RKO (cell line): ENCODE data around the gene JAM3.
"Not testable (repeated sequence)": the region's sequence is repeated elsewhere in the genome, so short reads cannot be mapped to it uniquely, and the experiment has no call there.

Source experiments
- DNase-seq: peaks from one replicate; pipeline ENCODE4 v3.0.0-alpha.2; 2016; ENCODE audit warnings: low spot score

JAM3 gene

DNA sequence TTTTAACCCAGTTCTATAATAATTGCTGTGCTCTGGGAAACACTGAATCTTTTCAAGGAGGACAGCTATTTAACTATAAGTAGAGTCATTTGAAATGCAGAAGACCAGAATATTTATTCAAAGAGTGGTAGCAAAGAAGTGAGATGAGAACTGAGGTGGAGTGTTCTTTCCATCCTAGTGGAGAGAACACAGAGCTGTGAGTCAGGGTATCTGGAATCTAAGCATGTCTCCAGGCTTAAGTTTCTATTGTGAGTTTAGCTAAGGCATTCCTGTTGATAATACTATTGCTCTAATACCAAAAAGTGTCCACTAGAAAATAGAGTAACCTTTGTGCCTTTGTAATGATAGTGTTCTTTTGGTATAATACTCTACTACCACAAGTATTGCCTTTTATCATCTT is 32.4 kb downstream of the JAM3 start:
- no peak for DNase-seq

DNA sequence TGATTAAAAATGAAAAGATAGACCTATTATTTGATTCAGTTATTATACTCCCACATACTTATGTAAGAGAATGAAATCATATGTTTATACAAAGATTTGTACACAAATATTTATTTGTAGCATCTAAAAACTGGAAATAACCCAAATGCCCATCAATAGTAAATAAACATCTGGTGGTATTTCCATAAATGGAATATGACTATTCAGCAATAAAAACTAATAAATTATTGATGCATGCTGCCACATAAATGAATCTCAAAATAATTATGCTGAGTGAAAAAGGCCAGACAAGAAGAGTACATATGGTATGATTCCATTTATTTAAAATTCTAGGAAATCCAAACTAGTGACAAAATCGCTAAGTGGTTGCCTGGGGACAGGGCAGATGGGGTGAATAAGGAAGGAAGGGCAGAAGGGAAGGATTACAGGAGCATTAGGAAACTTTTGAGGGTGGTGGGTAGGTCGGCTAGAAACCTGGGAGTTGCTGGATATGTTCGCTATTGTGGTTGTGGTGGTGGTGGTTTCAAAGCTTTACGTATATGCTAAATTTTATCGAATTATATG is 41.5 kb downstream of the JAM3 start:
- DNase-seq, result no peak

DNA sequence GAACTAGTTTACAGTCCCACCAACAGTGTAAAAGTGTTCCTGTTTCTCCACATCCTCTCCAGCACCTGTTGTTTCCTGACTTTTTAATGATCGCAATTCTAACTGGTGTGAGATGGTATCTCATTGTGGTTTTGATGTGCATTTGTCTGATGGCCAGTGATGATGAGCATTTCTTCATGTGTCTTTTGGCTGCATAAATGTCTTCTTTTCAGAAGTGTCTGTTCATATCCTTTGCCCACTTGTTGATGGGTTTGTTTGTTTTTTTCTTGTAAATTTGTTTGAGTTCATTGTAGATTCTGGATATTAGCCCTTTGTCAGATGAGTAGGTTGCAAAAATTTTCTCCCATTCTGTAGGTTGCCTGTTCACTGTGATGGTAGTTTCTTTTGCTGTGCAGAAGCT is 44.9 kb downstream of the JAM3 start:
- not testable (repeated sequence) for DNase-seq

DNA sequence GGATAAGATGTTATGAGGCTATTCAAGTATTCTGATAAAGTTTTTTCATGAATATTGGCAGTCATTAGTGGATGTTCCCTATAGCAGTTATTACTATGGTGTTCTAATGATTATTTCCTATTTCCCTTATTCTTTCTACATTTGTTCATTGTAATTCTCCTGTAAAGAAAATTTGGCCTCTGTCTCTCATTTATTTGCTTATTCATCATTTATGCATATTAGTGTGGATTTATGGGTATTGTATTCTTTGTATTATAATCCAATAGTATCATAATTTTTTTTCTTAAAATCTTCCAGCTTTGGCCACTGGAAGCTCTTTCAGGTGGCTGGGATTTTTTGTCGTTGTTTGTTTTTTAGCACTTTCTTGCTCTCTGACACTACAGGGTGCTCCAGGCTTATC is 47.3 kb downstream of the JAM3 start:
- DNase-seq, result no peak

DNA sequence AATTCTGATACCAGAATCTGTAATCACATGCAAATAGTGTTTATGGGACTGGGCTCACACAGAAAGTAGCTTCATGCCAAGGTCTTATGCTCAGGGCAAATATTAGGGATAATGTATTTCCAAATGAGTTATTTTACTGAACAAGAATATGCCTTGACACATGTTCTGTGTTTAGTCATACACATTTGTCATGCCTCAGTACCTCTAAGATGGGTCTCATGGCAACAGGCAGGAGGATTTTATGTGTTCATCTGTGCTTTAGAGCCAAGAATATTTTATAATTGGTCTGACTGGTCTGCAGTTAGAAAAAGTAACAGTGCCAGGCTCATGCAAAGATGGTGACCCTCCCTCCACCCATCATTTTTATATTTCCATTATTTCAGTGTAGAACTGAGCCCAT is 49.1 kb downstream of the JAM3 start:
- DNase-seq, result no peak

DNA sequence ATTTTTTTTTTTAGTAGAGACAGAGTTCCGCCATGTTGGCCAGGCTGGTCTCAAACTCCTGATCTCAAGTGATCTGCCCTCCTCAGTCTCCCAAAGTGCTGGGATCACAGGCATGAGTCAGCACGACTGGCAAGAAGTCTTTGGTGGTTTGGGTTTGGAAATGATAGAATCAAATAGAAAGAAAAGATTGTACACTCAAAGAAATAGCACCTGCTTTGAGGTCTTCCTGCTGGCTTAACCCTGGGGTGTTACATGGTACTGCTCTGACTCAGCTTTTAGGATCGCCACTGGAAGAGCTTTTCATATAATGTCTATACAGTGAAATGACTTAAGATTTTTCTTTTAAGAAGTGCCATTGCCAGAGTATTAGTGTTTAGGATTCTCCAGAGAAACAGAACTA is 50.2 kb downstream of the JAM3 start:
- no peak for DNase-seq

DNA sequence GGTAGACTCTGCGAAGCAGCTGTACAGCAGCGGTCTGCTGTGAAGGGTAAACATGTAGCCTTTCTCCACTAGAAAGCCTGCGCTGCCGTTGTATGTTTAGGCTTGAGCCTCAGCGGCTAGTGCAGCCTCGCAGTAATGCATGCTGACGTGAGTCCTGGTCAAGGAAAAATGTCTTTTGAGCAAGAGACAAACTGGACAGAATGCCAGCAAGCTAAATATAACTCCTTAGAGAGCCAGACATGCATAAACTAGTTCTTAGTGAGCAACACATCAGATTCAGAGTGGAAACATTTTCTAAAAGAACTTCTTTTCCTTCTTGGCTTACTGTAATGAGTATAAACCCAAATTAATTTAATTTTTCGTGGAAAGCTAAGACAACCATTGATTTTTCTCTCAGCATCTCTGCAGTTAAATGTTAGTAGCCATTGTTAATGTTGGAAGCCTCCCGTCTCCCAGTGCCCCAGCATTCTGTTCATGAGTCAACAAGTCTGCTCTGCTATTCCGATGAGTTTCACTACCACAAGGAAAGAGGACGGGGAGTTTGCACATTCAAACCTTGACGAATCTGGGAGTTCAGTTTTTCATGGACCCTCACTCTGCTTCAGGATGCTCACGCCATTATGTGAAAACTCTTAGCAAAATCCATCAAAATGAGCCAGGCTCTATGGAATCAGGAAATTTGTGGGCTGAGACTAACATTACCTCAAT is 51.4 kb downstream of the JAM3 start:
- DNase-seq, result no peak

DNA sequence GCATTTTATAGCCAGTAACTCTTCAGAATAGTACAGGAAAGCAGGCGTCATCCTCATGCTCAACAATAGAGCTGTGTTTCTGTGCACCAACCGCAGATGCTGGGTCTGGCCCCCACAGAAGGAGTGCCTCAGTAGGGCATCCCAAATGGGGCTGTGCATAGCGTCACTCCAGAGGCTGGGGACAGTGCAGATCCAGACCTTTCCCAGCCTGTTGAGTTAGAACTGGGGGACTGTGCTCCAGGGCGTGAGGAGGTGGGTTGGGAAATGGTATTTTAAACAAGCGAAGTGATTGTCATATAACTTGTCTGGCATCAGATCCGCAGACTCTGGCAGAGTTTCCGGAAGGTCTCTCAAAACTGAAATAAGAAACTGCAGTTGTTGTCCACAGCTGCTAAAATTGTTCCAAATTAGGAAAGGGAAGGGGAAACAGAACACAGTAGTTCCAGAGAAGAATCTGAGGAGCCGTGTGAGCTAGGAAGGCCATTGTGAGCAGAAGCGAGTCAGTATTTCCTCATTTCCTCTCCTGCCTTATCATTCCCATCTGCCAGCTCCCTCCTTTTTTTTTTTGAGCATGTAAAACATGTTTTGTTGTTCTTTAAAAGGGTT is 52.2 kb downstream of the JAM3 start:
- DNase-seq, result no peak

DNA sequence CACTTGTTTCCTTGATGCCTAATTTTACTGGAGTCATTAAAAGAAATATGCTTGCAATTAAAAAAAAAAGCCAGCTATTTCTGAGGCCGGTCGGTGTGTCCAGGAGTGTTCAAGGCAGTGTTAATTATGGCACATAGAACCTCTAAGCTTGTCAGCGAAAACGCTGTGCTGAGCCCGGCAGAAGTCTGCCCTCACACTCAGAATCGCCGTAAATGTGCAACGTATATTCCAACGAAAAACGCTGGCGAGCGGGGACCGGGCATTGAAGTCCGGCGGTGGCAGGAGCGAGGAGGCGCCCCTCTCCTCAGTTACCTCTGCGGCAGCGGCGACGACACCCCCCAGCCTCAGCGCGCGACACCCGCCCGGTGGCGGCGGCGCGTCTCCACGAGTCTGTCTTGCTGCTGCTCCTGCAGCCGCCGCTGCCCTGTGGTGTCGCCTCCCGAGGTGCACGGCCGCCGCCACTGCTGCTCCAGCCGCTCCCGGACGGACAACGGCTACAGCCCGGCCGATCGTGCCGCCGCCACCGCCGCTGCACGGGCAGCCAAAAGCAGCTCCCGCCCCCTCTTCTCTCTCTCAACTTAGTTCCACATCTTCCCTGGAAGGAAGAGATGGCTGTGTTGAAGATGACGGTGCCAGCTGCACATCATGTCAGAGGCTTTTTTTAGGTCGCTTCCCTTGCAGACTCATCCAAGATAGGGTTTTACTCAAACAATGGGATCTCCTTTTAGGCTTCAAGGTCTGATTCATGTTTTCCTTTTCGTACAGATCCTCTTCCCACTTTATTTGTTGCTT is 56.0 kb downstream of the JAM3 start:
- DNase-seq, result no peak

DNA sequence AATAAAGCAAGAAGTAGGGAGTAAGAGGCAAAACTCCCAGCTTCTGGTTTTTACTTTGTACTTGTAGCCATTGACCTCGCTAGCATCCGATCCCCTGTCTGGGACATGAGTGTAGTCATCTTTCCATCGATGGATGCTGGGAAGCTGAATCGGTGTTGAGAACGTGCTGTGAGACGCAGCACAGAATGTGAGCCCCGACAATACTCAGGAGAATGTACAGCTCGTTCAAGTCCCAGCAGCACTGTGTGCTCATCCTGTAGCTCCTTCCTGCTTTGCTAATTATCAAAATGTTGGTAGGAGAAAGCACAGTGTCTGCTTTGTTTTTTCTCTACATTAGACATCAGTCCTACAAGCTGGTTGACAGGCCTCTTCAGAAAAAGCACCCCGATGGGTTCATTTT is 56.6 kb downstream of the JAM3 start:
- DNase-seq, result no peak

DNA sequence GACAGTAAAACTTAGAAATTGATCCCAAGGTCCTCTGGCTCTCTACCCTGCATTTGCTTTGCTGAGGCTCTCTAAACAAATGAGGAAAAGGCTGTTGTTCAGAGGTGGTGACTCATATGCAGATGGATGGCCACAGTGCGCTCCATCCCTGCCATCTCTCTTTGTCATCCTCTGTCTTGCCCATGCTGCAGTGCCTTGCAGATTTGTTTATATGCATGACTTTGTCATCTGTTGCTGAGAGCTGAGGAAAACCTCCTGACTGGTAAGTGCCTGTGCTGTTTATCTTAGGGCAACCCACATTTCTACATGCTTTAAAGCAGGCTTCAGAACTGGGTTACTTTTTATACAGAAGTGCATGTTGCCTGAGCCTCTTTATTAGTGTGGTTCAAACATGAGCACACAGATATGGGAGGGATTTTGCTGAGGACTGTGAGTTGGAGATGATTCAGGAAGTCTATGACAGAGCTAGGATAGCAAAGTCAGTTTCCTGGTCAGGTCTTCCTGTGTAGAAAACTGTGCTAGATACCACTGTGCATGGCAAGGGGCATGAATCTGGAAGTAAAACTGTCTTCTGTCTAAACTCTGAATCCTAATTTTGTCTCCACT is 57.4 kb downstream of the JAM3 start:
- DNase-seq, result peak; percentile 64

DNA sequence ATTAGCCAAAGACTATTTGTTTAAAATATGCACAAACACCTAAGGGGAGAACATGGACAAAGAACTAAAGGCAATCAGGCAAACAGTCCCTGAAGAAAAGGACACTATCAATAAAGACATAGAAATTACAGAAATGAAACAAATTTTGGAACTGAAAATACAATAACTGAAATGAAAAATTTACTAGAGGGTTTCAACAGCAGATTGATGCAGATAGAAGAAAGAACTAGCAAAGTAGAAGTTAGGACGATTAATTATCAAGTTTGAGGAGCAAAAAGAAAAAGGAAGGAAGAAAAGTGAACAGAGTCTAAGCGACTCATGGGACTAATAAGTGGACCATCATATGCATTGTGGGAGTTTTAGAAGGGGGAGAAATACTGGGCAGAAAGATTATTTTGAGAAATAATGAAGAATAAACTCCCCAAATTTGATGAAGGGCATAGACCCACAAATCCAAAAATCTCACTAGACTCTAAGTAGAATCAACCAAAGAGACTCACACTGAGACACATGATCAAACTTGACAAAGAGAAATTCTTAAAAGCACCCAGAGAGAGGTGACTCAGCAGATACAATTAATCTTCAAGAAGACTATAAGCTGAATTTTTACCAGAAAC is 62.9 kb downstream of the JAM3 start:
- no peak for DNase-seq

DNA sequence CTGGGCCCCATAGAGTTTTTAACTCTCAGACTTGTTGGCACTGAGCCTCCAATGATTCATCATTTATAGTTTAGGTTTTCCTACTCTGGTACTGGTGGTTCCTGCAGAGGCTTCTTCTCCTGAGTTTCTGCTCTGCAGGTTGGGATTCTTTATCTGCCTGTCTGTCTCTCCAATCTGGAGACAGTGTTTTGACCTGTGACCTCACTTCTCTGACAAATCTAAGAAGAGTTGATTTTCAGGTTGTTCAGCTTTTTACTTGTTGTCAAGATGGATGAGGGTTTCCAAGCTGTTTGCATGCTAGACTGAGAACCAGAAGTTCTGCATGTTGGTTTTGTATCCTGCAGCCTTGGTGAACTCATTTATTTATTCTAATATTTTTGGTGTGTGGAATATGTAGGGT is 63.9 kb downstream of the JAM3 start:
- DNase-seq, result no peak

DNA sequence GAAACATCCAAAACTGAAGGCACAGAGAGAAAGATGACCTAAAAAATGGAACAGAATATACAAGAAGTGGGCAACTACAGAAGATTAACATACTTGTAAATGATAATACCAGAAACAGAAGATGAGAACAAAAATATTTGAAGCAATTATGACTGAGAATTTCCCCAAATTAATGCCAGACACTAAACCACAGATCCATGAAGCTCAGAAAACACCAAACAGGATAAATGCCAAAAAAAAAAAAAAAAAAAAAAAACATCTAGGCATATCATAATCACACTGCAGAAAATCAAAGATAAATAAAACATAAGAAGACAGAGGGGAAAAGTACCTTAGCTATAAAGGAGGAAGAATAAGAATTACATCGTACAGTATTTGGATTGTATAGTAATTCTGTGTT is 65.3 kb downstream of the JAM3 start:
- no peak for DNase-seq

DNA sequence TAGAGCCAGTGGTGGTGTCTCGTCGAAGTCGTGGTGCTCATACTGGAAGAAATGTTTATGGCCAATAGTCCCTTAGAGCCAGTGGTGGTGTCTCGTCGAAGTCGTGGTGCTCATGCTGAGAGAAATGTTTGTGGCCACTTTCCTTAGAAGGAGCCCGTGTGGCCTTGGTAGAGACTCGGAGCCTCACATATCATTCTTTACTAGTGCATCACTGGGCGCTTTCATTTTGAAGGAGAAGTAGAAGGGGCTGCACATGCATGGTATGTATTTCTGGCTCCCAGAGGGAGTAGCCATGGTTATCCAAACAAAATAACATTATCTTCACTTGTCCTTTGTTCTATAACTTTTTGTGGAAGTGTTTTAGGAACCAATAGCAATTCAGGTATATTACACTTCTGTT is 69.5 kb downstream of the JAM3 start:
- no peak for DNase-seq

DNA sequence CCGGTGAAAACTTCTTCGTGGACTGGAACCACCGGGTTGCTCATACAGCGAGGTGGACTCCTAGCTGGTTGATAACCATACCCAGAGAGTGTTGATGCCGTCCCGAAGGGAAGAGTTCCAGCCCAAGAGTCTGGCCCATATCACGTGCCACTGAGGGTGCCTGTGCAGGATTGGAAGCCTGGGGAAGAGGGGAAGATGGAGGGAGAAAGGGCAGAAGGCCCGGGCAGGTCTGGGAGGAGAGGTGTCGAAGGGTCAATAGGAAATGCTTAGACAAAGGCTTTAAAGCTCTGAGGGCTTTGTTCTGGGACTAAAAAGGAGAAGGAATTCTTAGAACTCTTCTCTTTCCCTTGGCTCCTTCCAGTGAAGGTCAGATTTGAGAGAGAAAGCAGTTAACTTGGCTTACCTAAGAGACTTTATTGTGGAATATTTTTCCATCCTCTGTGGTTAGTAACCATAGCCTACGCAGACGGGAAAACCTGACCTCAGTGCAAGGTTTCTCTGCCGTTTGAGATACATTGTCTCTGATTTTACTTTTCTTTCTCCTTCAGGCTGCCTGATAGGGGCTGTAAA is 70.5 kb downstream of the JAM3 start:
- no peak for DNase-seq

DNA sequence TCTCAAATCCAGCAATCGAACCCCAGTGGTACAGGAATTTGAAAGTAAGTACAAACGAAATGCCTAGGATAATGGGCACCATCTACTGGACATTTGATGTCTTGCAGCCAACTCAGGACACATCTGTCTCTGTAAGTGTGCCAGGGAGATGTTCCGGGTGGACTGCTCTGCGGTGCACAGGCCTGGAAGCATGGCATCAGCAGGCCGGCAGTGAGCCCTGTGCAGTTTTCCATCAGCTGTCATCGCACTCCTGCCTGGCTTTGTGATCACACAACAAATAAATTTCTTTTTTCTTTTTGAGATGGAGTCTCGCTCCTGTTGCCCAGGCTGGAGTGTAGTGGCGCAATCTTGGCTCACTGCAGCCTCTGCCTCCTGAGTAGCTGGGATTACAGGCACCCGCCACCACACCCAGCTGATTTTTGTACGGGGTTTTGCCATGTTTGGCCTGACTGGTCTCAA is 71.0 kb downstream of the JAM3 start:
- peak; percentile 78 for DNase-seq

DNA sequence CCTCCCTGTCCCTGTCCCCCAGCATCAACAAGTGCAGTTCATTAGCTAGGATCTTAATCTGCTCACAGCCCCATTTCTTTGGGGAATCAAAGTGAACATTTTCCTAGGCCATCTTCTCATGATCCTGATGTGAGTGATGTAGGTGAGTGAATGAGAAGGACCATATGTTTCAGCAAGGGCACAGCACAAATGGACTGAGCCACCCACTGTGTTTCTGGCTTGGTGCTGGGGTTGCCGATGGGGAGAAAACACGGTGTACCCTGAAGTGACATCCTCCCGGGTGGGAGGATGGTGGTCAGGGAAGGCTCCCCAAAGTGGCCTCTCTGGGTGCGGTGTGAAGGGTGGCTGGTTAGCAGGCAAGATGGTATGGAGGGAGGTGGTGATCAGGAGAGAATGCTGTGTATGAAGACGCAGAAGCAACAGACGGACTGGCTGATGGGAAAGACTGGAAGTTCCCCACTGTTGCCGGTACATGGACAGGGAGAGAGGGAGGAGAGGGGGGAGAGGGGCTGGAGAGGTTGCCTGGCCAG is 72.2 kb downstream of the JAM3 start:
- no peak for DNase-seq

DNA sequence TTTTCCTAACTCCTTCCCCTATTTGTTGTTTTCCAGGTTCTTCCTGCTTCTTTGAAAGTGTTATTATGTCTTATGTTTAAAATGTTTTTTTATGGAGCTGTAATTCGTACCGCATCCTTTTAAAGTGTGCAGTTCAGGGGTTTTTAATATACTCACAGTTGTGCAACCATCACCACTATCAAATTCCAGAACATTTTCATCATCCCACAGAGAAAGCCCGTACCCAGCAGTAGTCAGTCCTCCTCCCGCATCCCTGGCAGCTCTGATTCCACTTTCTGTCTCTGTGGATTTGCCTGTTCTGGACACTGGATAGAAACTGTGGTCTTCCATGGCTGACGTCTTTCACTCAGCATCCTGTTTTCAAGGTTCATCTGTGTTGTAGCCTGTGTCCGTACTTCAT is 73.7 kb downstream of the JAM3 start:
- no peak for DNase-seq

DNA sequence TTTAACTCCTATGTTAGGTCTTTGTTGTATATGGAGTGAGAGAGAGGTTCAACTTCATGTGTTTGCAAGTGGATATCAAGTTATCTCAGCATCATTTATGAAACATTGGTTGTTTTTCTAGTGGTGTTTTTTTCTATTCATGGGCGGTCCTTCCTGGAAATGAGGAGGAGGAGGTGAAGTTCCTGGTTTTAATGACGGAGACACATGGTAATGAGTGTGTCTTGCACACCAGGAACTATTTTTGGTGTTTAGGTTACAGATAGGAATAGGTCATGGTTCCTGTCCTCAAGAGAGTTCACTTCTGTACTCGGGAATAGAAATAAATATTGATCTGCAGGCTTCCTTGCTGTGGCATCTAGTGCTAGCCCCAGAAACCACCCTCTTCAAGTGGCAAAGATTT is 74.9 kb downstream of the JAM3 start:
- no peak for DNase-seq

DNA sequence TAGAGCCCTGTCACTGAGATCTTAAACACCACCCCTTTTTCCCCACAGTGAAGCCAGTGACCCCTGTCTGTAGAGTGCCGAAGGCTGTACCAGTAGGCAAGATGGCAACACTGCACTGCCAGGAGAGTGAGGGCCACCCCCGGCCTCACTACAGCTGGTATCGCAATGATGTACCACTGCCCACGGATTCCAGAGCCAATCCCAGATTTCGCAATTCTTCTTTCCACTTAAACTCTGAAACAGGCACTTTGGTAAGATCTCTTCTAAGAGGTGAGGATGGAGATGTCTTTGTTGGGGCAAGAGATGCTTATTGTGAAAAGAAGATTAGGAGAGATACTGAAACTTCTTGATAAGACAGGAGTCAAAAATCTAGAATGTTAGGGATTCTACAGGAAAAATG is 75.9 kb downstream of the JAM3 start:
- no peak for DNase-seq

DNA sequence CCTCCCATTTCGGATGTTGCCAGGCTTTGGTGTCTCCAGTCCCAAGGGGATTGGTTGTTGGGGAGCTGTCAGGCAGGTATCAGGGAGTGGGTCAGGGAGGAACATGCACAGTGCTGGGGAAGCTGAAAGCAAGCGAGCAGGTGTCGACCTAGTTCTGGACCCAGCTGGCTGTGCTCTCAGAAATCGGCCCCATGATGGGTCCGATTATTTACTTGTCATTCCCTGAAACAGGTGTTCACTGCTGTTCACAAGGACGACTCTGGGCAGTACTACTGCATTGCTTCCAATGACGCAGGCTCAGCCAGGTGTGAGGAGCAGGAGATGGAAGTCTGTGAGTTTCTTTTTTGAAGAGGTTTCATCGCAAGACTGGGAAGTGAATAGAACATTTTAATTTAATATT is 76.8 kb downstream of the JAM3 start:
- DNase-seq, result no peak
